Chondrocyte (in vitro differentiated cells): ENCODE results near the gene ARMC12. TPM values are rescaled to one million over a fixed set of nuclear protein-coding genes. Genes with fewer than 3 reads are reported as not detected.

Experiments
- DNase-seq: peaks from one replicate; pipeline ENCODE4 v3.0.0; 2021; ENCODE audit warnings: mixed read lengths, low spot score
- H3K27ac Mint-ChIP-seq: one replicate; pipeline ENCODE4 v1.8.0; 2021; ENCODE audit warnings: mild to moderate bottlenecking, moderate library complexity, mixed read lengths; ENCODE audit not compliant: unreplicated experiment
- H3K27me3 Mint-ChIP-seq: 2 replicates; pipeline ENCODE4 v1.8.0; 2021; ENCODE audit warnings: low read depth, mixed read lengths
- H3K36me3 Mint-ChIP-seq: 2 replicates; pipeline ENCODE4 v1.8.0; 2021; ENCODE audit warnings: low read depth, mixed read lengths
- H3K4me1 Mint-ChIP-seq: 2 replicates; pipeline ENCODE4 v1.8.0; 2021; ENCODE audit warnings: low read depth, mild to moderate bottlenecking, mixed read lengths
- H3K4me3 Mint-ChIP-seq: one replicate; pipeline ENCODE4 v1.8.0; 2021; ENCODE audit warnings: mild to moderate bottlenecking, moderate library complexity, mixed read lengths; ENCODE audit not compliant: unreplicated experiment
- H3K9me3 Mint-ChIP-seq: 2 replicates; pipeline ENCODE4 v1.8.0; 2021; ENCODE audit warnings: low read depth, mixed read lengths
- total RNA-seq: library from RNA; stranded (reverse); gene quantifications from 3 replicates; pipeline ENCODE4 v1.2.1, GENCODE V29; 2021
- TF ChIP-seq, protein P1 (sequence below): fragments of 200-600 bp; sonication (generic); IDR thresholded peaks from 2 replicates; pipeline ENCODE4 v1.5.0; 2021; ENCODE audit warnings: antibody characterized with exemption, mild to moderate bottlenecking, moderate library complexity

Gene ARMC12
- total RNA-seq, 1 donor from 2014 or later: 1.9 TPM

DNA sequence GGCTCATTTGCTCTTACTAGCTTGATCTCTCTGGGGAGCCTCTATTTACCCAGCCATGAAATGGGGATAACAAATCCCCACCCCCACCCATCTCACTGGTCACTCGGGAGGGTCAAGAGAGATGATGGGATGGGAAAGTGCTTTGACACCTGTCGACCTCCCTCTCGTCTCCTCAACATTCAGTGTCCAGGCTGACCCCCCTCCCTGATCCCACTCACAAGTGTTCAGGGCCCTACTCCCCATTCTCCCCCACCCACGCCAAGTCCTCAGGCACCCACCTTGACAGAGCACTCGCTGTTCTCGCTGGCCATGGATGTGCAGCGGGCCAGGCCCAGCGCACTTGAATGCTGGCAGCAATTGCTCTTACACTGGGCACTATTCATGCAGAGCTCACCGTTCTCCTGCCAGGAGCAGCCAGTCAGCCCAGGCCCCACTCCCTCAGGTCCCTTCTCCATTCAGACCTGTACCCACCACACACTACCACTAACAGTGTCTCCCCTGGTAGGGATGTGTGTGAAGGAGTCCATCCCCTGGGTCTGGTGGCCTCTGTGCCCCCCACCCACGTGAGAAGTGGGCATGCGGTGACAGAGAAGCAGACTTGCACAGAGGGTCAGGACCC, 58.7 kb downstream of the ARMC12 start:
- no peaks in the 10 kb centered on the region for H3K9me3 Mint-ChIP-seq
- H3K4me3 Mint-ChIP-seq: no peak overlapping the region
- no peak for DNase-seq
- no peak overlapping the region for H3K27ac Mint-ChIP-seq
- peaks cover 2% of the 10 kb centered on the region for H3K36me3 Mint-ChIP-seq
- peaks cover 33% of the 10 kb centered on the region for H3K27me3 Mint-ChIP-seq
- TF ChIP-seq, protein P1, sequence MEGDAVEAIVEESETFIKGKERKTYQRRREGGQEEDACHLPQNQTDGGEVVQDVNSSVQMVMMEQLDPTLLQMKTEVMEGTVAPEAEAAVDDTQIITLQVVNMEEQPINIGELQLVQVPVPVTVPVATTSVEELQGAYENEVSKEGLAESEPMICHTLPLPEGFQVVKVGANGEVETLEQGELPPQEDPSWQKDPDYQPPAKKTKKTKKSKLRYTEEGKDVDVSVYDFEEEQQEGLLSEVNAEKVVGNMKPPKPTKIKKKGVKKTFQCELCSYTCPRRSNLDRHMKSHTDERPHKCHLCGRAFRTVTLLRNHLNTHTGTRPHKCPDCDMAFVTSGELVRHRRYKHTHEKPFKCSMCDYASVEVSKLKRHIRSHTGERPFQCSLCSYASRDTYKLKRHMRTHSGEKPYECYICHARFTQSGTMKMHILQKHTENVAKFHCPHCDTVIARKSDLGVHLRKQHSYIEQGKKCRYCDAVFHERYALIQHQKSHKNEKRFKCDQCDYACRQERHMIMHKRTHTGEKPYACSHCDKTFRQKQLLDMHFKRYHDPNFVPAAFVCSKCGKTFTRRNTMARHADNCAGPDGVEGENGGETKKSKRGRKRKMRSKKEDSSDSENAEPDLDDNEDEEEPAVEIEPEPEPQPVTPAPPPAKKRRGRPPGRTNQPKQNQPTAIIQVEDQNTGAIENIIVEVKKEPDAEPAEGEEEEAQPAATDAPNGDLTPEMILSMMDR: no peak
- no peaks in the 10 kb centered on the region for H3K4me1 Mint-ChIP-seq

DNA sequence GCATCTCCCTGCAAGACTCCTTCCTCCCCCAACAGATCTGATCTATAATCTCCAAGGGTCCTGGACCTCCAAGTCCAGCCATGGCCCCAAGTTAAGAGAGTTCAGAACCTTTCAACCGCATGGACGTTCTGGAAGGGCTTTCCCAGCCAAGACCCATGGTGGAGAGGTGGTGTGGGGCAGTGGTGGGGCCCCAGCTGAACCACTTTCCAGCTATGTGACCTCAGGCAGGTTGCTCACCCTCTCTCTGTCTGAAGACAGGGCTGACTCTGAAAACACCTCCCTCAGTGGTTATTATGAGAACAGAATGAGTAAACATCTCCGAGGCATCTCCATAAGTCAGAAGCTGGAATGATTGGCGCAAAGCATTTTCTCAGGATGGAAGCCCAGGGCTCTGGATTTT, 59.4 kb downstream of the ARMC12 start:
- no peaks in the 10 kb centered on the region for H3K4me1 Mint-ChIP-seq
- H3K4me3 Mint-ChIP-seq: no peak overlapping the region
- H3K36me3 Mint-ChIP-seq: peaks cover 2% of the 10 kb centered on the region
- TF ChIP-seq, protein P1: no peak
- no peak overlapping the region for H3K27ac Mint-ChIP-seq
- no peaks in the 10 kb centered on the region for H3K9me3 Mint-ChIP-seq
- no peak for DNase-seq
- peaks cover 26% of the 10 kb centered on the region for H3K27me3 Mint-ChIP-seq

DNA sequence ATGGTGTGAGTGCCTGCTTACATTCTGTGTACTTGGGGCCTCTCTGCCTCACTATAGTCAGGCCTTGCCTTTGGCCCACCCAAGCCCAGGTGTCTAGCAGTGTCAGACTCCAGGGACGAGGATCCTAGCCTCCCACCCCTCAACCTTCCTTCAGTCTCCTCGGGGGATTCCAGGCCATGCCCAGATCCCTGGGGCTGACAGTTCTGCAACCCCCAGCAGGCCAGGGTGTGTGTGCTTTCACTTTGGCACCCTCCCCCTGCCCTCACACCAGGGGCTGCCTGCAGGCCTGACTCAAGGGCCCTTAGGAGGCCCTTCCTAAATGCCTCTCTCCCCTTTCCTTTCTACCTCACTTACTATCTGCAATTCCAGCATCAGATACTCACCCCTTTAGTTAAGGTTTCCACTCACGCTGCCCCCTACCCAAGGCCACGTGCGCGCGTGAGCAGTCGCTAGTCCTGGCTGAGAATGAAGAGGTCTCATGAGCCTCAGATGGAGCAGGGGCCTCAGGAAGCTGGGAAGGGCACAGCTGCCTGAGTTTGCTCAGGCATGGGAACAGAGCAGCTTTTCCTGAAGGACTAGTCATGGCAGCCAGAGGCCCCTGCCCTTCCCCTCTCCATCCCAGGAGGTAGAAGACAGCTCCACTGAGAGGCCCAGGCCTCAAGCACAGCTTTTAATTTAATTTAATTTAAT, 61.1 kb downstream of the ARMC12 start:
- no peak overlapping the region for H3K4me3 Mint-ChIP-seq
- no peaks in the 10 kb centered on the region for H3K4me1 Mint-ChIP-seq
- peaks cover 2% of the 10 kb centered on the region for H3K36me3 Mint-ChIP-seq
- TF ChIP-seq, protein P1: no peak
- H3K27me3 Mint-ChIP-seq: peaks cover 26% of the 10 kb centered on the region
- no peaks in the 10 kb centered on the region for H3K9me3 Mint-ChIP-seq
- H3K27ac Mint-ChIP-seq: no peak overlapping the region
- DNase-seq: no peak

Other genes with a start within 250 kb of the ARMC12 start
- 35.1 to 57.1 TPM (median 56.8 TPM) in 3 replicates for gene TEAD3, start 240.0 kb upstream of the ARMC12 start, total RNA-seq
- gene TULP1, start 224.1 kb upstream of the ARMC12 start, total RNA-seq: not detected in 3 replicates
- gene FKBP5, start 48.1 kb upstream of the ARMC12 start, total RNA-seq: 139 to 237 TPM (median 143 TPM) in 3 replicates
- gene CLPSL2, start 39.6 kb downstream of the ARMC12 start, total RNA-seq: not detected in 3 replicates
- gene CLPSL1, start 44.0 kb downstream of the ARMC12 start, total RNA-seq: not detected in 3 replicates
- gene CLPS, start 60.3 kb downstream of the ARMC12 start, total RNA-seq: not detected in 3 replicates
- gene LHFPL5, start 68.3 kb downstream of the ARMC12 start, total RNA-seq: not detected in 3 replicates
- gene SRPK1, start 184.1 kb downstream of the ARMC12 start, total RNA-seq: 31.2 to 33.0 TPM (median 32.0 TPM) in 3 replicates